Measurements from ENCODE around the gene SLC5A10.

DNA sequence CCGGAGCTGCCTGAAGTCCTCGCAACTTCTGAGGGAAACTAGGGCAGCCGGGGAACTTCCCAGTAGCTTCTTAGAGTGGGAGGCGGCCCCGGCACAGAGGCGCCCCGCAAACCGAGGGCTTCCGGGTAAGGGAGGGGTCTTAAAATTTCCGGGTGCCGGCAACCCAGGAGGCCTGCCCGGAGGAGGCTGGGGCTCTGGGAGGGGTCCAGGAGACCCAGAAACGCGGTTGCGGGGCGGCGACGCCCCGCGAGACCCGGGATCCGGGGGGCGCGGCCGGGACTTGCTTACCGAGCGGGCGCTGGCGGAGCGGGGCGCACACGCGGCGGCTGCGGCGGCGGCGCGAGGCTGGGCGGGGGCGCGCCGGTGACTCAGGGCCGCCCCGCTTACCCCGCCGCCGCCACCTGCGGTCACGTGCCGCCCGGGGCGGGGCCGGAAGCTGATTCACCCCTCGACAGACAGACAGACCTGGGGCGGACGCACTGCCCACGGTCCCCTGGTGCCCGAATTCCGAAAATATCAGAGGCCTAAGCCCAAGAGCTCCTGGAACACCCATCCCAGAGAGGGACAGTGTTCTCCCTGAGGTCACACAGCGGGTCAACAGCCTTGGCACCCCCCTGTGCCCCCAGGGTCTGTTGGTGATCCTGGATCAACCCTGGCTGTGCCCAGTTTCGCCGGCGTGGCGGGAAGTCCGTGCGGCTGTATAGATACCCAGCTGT, 52.6 kb downstream of the SLC5A10 start, which contains the start of gene FAM83G:
- no peak for TF ChIP-seq POLR2A (IDR thresholded peaks at IDR 0.05)
- TF ChIP-seq, protein P1, sequence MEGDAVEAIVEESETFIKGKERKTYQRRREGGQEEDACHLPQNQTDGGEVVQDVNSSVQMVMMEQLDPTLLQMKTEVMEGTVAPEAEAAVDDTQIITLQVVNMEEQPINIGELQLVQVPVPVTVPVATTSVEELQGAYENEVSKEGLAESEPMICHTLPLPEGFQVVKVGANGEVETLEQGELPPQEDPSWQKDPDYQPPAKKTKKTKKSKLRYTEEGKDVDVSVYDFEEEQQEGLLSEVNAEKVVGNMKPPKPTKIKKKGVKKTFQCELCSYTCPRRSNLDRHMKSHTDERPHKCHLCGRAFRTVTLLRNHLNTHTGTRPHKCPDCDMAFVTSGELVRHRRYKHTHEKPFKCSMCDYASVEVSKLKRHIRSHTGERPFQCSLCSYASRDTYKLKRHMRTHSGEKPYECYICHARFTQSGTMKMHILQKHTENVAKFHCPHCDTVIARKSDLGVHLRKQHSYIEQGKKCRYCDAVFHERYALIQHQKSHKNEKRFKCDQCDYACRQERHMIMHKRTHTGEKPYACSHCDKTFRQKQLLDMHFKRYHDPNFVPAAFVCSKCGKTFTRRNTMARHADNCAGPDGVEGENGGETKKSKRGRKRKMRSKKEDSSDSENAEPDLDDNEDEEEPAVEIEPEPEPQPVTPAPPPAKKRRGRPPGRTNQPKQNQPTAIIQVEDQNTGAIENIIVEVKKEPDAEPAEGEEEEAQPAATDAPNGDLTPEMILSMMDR (IDR thresholded peaks at IDR 0.05 in 8 of 11, conservative IDR thresholded peaks at IDR 0.05 in 3 of 11), result no peak
